HL-60/S4 treated with retinoic acid at 250 ng/mL for 4 days and 3 days (cell line): ENCODE results near the gene SDK2.
"Not testable (repeated sequence)": the region's sequence is repeated elsewhere in the genome, so short reads cannot be mapped to it uniquely, and the experiment has no call there.

Source experiments
- in situ Hi-C: fragments of 300-500 bp; cut with MboI; formaldehyde crosslinking; loops from 2 replicates; pipeline ENCODE4 v1.7.0; 2022; ENCODE audit warnings: low sequenced_read_pairs

The SDK2 gene

DNA sequence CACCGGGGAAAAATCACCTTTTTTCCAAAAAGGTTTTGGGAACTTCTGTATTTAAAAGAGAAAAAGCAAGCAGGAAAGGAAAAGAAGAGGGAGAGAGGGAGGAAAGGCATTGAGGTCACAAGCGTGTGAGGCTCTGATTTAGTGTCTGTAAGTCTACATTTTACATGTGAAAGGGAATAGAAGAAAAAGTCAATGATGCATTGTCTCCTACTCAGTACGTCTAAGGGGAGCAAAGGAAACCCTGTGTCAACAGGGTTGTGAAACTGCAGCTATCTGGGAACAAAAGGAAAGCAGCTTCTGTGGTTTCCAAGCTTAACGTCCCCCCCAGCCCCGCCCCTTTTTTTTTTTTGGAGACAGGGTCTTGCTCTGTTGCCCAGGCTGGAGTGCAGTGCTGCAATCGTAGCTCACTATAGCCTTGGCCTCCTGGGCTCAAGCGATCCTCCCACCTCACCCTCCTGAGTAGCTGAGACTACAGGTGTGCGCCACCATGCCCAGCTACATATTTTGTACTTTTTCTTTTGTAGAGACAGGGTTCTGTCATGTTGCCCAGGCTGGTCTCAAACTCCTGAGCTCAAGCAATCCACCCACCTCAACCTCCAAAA is 330.6 kb downstream of the SDK2 start:
- in situ Hi-C loops = no loop called here

DNA sequence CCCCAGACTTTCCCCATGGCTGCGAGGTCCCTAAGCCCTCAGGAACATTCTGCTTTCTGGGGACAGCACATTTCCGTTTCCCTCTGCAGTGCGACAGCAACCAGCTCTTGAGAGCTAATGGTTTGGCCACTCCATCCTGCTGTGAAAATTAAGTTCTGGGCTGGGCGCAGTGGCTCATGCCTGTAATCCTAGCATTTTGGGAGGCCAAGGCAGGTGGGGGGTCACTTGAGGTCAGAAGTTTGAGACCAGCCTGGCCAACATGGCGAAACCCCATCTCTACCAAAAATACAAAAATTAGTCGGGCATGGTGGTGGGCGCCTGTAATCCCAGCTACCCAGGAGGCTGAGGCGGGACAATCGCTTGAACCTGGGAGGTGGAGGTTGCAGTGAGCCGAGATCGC is 331.4 kb downstream of the SDK2 start:
- in situ Hi-C loops = not testable (repeated sequence)

DNA sequence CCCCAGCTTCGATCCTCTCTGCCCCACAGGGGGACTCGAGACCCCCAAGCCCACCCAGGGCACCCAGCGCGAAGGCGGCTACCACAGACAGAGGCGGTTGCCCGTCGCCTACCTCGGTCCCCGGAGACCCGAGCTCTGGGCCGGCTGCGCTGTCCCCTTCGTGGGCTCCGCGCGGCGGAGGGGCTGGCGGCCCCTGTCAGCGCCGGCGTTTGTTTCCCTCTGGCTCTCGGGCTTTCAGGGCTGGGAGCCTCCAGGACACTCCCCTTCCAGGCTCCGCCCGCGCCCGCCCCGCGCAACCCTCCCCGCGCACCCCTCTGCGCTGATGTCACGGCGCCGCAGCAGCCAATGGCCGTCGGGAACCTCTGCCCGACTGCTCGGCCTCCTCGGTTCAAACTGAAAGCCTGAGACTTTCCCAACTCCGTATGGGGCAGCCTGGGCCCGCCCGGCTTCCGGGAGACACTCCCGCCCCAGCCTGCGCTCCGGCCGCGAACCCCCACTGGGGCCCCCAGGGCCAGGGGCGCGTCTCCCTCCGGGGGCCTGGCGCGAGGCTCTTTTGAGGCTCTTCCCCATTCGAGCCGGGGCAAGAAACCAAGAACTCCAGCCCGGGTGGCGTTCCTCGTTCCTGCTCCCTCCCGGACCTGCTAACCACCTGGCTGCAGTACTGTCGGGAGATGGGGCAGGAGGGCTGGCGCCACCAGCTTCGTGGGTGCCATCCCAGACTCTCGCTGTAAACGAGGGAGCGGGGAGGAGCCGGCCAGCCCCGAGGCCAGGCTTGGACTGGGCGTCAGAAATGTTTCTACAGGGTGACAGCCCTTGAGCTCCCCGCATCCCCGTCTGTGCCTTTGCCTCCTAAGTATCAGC is 332.2 kb downstream of the SDK2 start, which contains the start of gene CDC42EP4:
Gene CDC42EP4, minus strand, starts transcription at position 221 of the 861 bp plus-strand sequence. CDS start 25,501 bp downstream, outside the sequence.
- in situ Hi-C loops = no loop called here

DNA sequence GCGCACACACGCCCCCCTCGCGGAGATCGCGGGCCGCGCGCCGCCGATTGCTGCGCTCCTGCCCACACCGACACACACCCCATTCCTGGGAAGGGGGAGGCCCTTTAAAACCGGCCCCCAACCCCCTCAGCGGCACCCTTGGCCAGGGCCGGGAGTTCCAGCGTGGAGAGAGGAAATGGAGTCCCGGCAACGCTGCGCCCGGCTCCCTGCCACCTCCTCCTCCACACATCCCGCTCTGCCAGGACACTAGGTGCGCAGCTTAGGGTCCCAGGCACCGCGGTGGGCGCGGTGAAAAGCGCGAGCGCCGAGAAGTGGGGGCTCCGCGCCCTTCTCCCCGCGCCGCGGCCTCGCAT is 332.8 kb downstream of the SDK2 start:
- in situ Hi-C loops = no loop called here

DNA sequence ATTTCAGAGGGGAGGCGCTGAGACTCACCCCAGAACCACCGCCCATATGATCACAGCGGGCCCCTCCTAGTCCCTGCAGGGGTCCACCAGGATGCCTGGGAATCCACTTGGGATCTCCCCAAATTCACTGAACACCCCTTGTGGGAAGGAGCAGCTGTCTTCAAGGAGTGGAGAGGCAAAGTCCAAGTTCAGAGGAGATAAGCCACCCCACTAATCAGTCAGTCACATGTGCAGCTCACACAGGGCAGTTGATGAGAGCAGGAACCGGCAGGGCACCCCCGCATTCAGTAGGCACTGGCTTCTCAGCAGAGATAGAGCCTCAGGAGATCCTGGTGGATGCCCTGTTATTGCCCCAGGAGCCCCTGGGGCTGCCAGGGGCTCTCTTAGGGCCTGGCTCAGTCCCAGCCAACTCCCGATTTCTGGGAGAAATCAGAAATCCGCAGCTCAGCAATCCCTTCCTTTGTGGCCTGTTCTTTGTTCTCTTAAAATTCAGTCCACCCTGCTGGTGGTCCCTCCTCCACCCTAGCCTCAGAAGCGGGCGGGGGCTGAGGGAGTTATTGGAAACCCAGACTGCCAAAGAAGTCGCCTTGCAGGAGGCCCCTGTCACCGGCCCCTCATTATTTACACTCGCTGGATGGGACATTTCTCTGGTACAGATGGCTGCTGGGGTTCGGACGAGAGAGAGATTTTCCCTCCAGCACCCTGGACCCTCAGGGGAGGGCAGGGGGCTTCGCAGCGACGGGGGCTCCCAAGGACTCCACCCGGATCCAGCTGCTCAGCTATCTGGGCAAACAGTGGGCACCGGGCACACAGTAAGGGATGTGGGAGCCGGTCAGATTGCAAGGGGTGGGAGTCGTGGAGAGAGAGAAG is 334.3 kb downstream of the SDK2 start:
- in situ Hi-C loops = no loop called here

DNA sequence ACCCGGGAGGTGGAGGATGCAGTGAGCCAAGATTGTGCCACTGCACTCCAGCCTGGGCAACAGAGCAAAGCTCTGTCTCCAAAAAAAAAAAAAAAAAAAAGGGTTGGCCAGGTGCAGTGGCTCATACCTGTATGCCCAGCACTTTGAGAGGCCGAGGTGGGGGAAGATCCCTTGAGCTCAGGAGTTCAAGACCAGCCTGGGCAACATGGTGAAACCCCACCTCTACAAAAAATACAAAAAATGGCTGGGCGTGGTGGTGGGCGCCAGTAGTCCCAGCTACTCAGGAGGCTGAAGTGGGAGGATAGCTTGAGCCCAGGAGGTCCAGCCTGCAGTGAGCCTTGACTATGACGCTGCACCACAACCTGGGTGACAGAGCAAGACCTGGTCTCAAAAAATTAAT is 335.3 kb downstream of the SDK2 start:
- in situ Hi-C loops = not testable (repeated sequence)

DNA sequence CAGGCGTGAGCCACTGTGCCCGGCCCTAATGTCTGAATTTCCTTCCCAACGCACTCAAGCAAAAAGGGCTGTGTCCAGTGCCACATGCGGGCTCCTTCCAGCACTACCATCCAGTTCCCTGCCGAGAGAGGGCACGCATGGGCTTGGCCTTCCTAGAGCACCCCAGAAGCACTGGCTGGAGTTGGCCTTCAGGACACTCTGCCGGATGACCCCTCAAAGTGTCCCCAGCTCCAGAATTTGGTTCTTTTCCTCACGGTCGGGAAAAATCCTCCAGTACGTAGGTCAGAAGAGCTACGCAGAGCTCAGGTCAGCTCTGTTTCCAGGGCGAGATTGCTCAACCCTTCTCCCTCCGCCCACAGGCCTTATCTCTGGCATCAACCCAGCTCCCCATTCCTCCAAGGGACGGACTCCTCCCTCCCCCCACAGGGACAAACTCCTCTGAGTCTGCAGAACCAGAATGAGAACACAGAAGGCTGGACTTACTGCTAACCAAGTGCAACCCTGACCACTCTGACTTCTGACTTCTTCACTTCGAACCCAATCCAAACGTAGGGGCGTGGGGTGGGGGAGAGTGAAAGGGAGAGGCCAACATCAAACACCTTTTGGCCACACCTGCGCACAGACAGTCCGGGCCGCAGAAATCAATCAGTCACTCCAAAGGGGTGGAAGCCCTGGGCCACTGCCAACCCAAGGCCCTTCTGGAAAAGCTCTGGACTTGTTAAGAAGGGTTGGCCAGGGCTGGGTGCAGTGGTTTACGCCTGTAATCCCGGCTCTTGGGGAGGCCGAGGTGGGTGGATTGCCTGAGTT is 336.0 kb downstream of the SDK2 start:
- in situ Hi-C loops = no loop called here

DNA sequence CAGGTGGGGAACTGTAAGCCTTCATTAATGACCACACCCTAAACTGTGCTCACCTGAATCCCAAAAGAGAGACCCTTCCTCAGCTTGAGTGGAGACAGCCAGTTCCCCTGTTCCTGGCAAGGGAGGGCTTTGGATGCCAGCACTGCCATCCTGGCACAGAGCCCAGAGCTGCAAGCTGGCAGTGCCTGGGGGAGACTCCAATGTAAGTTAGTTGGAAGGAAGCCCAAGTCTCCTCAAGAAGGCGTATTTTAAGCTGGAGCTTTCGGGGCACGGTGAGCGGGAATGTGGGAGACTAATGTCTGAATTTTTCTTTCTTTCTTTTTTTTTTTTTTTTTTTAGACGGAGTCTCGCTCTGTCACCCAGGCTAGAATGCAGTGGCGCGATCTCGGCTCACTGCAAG is 337.1 kb downstream of the SDK2 start:
- in situ Hi-C loops = no loop called here

DNA sequence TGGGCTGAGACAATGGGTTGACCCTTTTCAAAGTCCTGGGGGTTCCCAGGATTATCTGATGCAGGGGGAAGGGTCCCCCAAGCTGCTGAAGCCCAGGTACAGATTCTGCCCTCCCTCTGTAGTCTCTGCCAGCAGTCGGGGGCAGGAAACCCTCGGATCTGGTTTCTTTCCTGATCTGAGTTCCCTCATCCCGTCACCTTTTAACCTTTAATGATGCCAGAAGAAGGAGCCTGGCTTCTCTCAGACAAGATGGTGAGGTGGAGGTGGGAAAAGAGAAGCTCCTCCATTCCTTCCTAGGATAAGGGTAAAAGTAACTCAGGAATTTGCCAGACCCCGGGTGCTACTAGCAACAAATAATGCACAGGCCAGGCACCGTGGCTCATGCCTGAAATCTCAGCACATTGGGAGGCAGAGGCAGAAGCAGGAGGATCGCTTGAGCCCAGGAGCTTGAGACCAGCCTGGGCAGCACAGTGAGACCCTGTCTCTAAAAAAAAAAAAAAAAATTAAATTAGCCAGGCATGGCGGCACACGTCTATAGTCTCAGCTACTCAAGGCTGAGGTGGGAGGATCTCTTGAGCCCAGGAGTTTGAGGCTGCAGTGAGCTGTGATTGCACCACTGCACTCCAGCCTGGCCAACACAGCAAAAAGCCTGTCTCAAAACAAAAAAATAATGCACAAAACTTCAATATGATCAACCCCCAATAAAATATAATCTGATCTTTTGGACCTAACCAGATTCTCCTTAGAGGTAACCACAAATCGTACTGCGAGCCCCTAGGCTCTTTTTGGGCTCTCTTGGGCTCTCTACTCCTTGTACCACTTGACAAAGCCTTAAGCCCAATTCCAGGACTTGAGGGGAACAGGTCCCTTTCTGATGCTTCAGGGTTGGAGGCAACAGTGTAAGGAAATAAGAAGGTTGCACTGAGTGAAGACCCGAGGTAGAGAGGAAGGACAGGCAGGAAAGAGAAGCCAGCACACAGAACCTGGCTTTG is 338.1 kb downstream of the SDK2 start:
- in situ Hi-C loops = no loop called here

DNA sequence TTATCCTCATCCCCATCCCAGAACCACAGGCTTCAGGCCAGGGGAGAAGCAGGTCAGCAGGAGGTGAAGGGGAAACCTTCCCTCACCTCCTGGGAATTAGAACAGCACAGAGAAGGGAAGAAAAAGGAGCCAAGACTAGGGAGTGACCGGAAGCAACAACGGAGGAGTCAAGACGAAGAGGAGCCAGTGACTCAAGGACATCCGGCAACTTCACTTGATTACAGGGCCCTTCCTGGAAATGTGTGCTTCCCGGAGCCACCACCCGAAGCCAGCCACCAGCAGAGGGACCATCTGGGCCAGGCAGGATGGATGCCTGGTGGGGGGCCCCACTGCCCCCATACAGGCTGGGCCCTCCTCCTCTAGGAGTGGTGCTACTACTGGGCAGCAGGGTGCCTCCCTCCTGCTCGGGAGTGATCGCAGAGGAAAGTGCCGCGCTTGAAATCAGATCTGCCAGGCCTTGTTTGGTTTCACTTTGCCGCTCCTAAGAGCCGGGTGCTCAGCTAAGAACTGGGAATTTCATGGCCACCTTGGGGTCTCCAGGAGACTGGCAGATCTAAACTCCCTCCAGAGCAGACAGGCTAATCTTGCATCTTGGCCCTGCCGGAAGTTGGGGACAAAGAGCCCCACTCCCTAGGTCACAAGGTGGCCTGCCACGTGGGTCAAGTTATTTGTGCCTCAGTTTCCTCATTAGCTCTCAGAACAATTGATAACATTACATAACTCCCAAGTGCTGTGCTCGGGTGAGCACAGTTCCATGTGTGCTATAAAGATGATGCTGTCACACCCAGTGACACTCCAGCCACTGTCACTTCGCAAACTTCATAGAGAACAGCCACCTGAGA is 339.1 kb downstream of the SDK2 start:
- in situ Hi-C loops = no loop called here

DNA sequence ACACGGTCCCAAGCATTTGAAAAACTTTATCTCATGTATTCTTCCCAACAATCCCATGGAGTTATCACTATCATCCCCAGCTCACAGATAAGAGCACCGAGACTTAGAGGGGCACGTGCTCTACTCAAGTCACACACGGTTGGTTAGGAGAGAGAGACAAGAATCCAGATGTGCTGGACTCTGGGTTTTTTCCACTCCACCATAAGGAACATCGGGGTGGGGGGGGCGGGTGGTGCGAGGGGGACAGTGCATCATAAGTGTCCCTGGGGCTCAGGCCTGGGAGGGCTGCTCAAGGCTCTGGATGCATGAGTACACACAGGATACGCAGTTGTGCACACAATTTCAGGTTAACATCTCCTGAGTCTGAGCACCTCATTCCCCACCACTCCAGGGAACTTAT is 339.8 kb downstream of the SDK2 start:
- in situ Hi-C loops = no loop called here

DNA sequence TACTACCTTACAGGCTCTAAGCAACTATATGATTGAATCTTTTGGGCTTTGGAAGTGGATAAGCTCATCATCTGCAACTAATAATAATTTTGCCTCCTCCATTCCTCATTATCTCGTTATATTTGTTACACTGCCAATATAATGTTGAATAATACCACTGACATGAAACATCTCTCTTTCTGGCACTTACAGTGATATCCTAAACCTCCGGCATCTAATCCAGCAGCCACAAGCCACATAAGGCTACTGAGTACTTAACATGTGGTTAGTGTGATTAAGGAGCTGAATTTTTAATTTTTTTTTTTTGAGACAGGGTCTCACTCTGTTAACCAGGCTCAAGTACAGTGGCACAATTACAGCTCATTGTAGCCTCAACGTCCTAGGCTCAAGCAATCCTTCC is 342.1 kb downstream of the SDK2 start:
- in situ Hi-C loops = no loop called here

DNA sequence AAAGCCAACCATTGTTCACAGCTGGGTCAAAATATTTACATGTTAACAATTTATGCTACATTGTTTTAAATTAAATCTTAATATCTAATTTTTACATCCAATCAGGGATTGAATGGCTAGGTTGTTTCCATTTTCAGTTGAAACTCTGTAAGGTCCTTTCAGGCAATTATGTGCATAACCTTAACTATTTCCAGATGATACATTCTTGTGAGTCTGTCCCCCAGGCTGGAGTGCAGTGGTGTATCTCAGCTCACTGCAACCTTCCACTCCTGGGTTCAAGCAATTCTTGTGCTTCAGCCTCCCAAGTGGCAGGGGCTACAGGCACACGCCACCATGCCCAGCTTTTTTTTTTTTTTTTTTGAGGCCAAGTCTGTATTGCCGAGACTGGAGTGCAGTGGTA is 342.9 kb downstream of the SDK2 start:
- in situ Hi-C loops = no loop called here

DNA sequence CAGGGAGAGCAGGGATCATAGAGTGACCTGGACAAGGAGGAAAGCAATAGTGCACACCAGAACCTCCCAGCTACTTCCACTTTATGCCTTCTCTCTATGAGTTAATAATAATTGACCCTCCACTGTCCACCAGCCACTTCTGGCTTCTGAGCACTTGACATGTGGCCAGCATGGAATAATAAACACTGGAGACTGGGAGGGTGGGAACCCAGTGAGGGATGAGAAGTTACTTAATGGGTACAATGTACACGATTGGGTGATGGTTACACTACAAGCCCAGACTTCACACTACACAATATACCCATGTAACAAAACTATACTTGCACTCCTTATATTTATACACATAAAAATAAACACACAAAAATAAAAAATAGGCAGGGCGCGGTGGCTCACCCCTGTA is 343.9 kb downstream of the SDK2 start:
- in situ Hi-C loops = no loop called here

DNA sequence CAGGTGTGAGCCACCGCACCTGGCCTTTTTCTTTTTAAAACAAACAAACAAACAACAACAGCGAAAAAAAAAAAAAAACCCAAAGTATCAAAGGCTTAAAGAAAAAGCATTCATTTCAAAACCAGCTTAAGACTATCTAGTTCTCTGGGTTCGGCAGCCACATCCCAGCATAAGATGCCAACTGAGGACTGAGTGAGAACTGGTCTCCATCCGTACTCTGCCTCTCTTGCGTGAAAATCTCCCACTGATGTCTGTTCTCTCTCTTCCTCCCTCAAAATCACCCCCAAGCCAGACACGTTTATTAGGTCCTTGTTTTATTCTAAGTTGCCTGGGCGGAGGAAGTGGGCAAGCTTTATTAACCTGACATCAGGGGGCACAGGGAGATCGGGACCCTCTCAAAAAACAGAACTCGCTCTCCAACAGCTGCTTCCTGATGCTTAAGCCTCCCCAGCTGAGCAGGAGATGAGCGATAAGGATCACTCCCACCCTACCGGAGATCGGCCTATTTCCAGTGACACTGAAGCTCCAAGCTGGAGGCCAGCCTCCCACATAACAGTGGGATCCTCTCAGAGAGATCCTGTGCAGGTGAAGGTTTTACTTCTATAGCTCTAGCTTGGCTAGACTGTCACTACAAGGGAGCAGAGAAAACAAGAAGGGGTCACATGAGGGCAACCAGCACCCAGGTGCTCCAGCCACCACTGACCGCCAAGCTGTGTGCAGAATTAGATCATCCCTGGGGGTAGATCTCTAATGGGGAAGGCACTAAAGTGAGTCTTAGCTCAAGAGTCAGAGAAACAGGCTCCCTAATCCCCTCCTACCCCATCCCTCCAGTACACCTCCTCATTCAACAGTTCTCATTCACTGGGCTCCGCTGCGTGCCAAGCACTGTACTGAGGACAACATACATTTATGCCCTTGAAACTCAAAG is 346.0 kb downstream of the SDK2 start:
- in situ Hi-C loops = no loop called here

DNA sequence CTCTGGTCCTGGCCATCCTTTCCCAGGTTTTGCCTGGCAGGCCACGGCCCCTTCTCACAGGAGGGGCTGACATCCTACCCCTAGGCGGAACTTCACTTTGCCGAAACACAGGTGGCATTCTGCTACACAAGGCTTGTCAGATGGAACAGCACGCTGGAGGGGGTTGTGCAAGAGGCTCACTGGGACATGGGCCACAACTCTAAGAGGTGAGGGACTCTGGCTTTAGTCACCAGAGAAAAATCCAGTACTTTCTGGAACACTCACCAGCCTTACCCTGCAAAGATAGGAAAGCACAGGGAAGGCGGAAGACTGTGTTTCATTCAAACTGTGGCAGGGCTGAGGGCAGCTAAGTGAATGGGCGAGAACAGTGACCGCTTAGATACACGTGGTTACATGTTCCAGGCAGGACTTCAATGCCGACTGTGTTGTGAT is 350.7 kb downstream of the SDK2 start:
- in situ Hi-C loops = no loop called here

DNA sequence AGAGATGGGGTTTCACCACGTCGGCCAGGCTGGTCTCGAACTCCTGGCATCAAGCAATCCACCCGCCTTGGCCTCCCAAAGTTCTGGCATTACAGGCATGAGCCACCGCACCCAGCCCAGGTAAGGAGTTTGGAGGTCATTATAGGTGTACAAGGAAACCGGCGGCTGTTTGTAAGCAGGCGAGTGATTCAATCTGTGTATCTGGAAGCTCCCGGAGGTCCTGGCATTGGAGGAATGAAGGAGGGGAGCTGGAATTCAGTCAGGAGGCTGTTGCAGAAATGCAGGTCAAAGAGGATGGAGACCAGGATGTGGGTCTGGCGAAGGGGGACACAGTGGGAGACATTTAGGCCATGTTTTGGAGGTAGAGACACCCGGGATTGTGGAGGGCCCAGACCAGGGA is 351.2 kb downstream of the SDK2 start:
- in situ Hi-C loops = no loop called here
